ENCODE results near the gene EEFSEC. TPM values are rescaled to one million over a fixed set of nuclear protein-coding genes. Genes with fewer than 3 reads are reported as not detected.

EEFSEC gene
- total and polyA plus RNA-seq, 2 experiments from 2014 or later, result 10.1 to 16.2 TPM

GRCh38 chr3:128329491-128330213, 176.4 kb downstream of the EEFSEC start:
- Mint-ChIP-seq H3K27ac (no peak overlapping the region), H3K9me3 (no peaks in the 10 kb centered on the region), H3K36me3 (ENCODE audit: low read depth) (no peaks in the 10 kb centered on the region), H3K27me3 (ENCODE audit: insufficient read depth, low read depth, poor library complexity) (peaks cover 2% of the 10 kb centered on the region), H3K4me3 (no peak overlapping the region), H3K4me1 (peaks cover 8% of the 10 kb centered on the region; the same call in 1 of the 3 replicates)
- H3K4me3 ChIP-seq, result no peak overlapping the region
- no peak for TF ChIP-seq ZNF331 (CRISPR knock-in tag; IDR thresholded peaks at IDR 0.05; ENCODE audit: low read depth)
- no peak for TF ChIP-seq ZNF114 (CRISPR knock-in tag; IDR thresholded peaks at IDR 0.05)
- TF ChIP-seq STAT1 (IDR thresholded peaks at IDR 0.05; ENCODE audit: unreplicated experiment), result no peak
- no peak for TF ChIP-seq JUNB (IDR thresholded peaks at IDR 0.05; ENCODE audit: unreplicated experiment)
- TF ChIP-seq EZH2 (IDR thresholded peaks at IDR 0.05; ENCODE audit: low read depth, unreplicated experiment), result no peak
- TF ChIP-seq EZH2phosphoT487 (IDR thresholded peaks at IDR 0.05; ENCODE audit: unreplicated experiment), result no peak
- H3K36me3 ChIP-seq (ENCODE audit: insufficient read depth), result no peaks in the 10 kb centered on the region
- no peaks in the 10 kb centered on the region for H3K27me3 ChIP-seq (ENCODE audit: insufficient read depth)
- no peaks in the 10 kb centered on the region for H3K79me2 ChIP-seq (replicated peaks; ENCODE audit: insufficient read depth)
- H3K4me2 ChIP-seq, result no peak overlapping the region
- H4K20me1 ChIP-seq (replicated peaks; ENCODE audit: insufficient read depth), result no peaks in the 10 kb centered on the region; the same call in 1 of the 2 replicates
- H3F3A ChIP-seq (replicated peaks; ENCODE audit: low read depth), result no peaks in the 10 kb centered on the region
- H3K27ac ChIP-seq (ENCODE audit: low read depth), result no peak overlapping the region
- no peak for ATAC-seq
- no peak for DNase-seq (ENCODE audit: low spot score)
- H2AFZ ChIP-seq, result no peak overlapping the region
- H3K9me2 ChIP-seq (ENCODE audit: insufficient read depth), result no peaks in the 10 kb centered on the region
- no peaks in the 10 kb centered on the region for H3K4me1 ChIP-seq (ENCODE audit: insufficient read depth)

GRCh38 chr3:128330214-128330842, 177.0 kb downstream of the EEFSEC start:
- no peak overlapping the region for H2AFZ ChIP-seq
- Mint-ChIP-seq H3K27me3 (ENCODE audit: insufficient read depth, low read depth, poor library complexity) (peaks cover 6% of the 10 kb centered on the region), H3K4me3 (no peak overlapping the region), H3K27ac (no peak overlapping the region), H3K4me1 (peaks cover 10% of the 10 kb centered on the region), H3K9me3 (no peaks in the 10 kb centered on the region), H3K36me3 (ENCODE audit: low read depth) (no peaks in the 10 kb centered on the region)
- no peak for DNase-seq (ENCODE audit: low spot score)
- no peaks in the 10 kb centered on the region for H3K4me1 ChIP-seq (ENCODE audit: insufficient read depth)
- no peak for TF ChIP-seq STAT1 (IDR thresholded peaks at IDR 0.05; ENCODE audit: unreplicated experiment)
- no peak for TF ChIP-seq JUNB (IDR thresholded peaks at IDR 0.05; ENCODE audit: unreplicated experiment)
- no peak for TF ChIP-seq POLR2AphosphoS5 (IDR thresholded peaks at IDR 0.05; ENCODE audit: low read depth)
- TF ChIP-seq NANOG (IDR thresholded peaks at IDR 0.05; ENCODE audit: borderline replicate concordance), result no peak
- TF ChIP-seq CREB1 (CRISPR knock-in tag; IDR thresholded peaks at IDR 0.05; ENCODE audit: low read depth), result no peak
- no peak for TF ChIP-seq ZNF114 (CRISPR knock-in tag; IDR thresholded peaks at IDR 0.05)
- TF ChIP-seq ZNF331 (CRISPR knock-in tag; IDR thresholded peaks at IDR 0.05; ENCODE audit: low read depth), result no peak
- no peak for TF ChIP-seq REST (IDR thresholded peaks at IDR 0.05; ENCODE audit: unreplicated experiment)
- TF ChIP-seq ETS1 (IDR thresholded peaks at IDR 0.05), result no peak
- TF ChIP-seq EZH2 (IDR thresholded peaks at IDR 0.05; ENCODE audit: low read depth, unreplicated experiment), result no peak
- no peak overlapping the region for H3K4me3 ChIP-seq
- H3K27ac ChIP-seq (ENCODE audit: low read depth), result no peak overlapping the region
- no peaks in the 10 kb centered on the region for H3K79me2 ChIP-seq (replicated peaks; ENCODE audit: insufficient read depth)
- no peaks in the 10 kb centered on the region for H3K9me2 ChIP-seq (ENCODE audit: insufficient read depth)
- H3K36me3 ChIP-seq (ENCODE audit: insufficient read depth), result no peaks in the 10 kb centered on the region
- H3F3A ChIP-seq (replicated peaks; ENCODE audit: low read depth), result no peaks in the 10 kb centered on the region
- H4K20me1 ChIP-seq (replicated peaks; ENCODE audit: insufficient read depth), result no peaks in the 10 kb centered on the region; the same call in 1 of the 2 replicates
- H3K27me3 ChIP-seq (ENCODE audit: insufficient read depth), result no peaks in the 10 kb centered on the region
- peak; percentile 39 for ATAC-seq
- H3K4me2 ChIP-seq, result no peak overlapping the region
